HG03103 (cell line): ENCODE measurements around the gene ROBO4.

ENCODE experiments used
- ATAC-seq: cut with Tn5 transposase; IDR thresholded peaks from one replicate; pipeline ENCODE4 v1.9.1; 2021; ENCODE audit warnings: low read depth; ENCODE audit not compliant: unreplicated experiment

Gene ROBO4

DNA sequence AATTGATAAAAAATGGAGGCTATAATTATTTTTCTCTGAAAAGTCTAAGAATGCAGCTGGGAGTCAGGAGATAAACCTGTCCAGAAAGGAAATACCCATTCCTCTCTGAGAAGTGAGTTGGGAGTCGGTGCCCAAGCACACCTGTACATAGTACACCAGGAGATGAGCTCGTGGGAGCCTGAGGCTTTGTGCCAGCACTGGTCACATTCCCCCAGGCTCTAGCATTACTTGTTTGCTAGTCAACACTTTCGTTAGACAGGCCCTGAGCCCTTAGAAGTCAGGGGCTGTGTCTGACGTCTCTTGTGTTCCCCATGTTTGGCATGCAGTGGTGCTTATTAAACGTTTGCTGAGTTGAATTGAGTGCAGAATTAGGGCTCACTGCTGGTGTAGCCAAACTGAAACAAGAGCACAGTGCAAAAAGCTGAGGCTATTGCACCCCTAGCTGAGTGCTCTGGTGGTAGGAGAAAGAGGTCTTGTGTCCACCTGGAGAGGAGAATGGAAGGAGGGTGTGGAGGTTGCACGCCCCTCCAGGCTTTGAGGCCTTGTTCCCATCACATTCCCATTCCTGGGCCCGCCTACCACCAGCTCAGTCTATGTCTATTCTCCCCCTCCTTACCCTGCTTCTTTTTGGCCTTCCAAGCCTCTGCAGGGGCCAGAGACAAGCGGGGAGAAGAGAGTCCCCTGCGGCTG lies 6.8 kb downstream of the ROBO4 start:
- ATAC-seq = no peak

DNA sequence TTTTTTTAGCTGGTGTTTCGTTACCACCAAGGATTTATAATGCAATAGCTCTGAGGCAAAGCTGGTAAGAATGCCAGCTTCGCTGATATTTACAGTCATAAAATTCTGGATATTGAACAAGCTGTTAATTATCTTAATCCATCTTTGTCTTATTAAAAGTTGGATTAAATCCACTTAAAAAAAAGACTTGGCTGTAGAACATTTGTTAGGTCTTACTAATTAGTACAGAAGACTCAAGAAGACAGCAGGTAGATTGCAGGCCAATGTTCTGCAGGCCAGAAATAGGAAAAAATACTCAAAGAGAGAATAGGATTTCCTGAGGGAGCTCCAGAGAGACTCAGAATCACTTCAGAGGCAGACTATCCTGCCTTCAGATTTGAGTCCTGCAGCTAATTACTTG lies 7.5 kb downstream of the ROBO4 start:
- ATAC-seq = no peak

DNA sequence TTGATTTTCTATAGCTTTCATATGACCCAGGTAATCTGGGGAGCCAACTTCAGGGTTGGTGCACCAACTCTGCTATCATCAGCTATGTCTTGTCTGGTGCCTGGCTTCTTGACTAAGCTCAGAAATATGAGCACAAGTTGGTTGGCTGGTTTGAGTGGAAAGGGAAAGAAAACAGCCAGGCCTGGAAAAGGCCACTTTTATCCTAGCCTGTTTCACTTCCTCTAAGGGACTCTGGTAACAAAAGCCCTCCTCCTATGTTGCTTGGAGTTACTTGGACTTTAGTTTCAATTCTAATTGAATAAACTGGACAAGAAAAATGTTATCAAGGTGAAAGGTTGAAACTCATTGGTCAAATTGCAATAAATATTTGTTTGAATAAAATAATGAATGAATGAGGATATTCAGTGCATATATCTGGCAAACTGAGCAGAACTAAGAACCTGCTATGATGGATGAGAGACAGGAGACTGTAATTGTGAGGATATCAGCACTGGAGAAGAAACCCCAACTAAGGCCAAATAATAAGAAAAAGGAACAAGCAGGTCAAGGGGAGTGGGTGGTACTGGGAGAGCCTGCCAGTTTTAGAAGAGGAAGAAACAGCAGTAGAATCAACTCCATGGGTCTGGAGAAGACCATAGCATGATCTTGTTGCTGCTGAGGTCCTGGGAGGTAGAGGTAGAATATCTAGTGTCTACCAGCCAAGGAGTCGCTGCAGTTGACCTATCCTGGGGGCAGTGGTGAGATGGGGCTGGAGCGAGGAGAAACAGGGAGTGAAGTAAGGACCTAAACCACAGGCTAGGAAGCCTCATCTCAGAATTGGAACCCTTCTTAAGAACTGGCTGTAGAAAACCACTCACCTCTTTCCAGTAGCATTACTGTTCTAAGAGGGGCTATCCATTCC lies 8.2 kb downstream of the ROBO4 start:
- ATAC-seq = no peak

GRCh38 chr11:124887667-124888013 lies 10.0 kb downstream of the ROBO4 start:
- ATAC-seq = no peak

DNA sequence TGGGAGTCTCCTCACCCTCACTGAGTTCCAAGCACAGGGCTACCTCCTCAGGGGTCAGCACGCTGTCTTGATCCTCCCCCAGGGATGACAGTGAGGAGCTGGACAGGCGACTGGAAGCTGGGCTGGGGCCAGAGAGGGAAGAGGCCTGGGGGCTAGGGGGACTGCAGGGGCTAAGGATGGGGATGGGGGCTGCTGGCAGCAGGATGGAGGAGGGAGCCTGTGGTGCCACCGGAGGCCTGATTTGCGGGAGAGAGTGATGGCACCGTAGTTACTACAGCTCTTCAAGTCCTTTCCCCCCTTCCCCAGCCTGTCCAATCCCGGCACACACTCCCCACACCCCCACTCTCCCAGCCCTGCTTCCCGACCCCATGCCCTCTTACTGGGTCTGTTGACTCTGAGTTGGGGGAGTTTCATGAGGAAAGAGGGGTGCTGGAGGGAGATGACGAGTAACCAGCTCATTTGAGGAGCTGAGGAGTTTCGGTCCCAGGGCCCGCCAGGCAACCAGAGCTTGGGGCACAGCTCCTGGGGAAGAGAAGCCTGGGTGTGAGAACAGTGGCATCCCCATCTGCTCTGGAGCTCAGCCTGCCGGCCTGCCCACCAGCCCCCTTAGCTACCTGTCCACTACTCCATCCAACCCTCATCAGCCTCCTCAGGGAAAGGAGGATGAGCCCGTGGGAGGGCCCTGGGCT lies 10.5 kb downstream of the ROBO4 start:
- no peak for ATAC-seq

GRCh38 chr11:124886476-124886875 lies 11.2 kb downstream of the ROBO4 start:
- no peak for ATAC-seq

GRCh38 chr11:124884869-124885479 lies 12.7 kb downstream of the ROBO4 start:
- no peak for ATAC-seq

DNA sequence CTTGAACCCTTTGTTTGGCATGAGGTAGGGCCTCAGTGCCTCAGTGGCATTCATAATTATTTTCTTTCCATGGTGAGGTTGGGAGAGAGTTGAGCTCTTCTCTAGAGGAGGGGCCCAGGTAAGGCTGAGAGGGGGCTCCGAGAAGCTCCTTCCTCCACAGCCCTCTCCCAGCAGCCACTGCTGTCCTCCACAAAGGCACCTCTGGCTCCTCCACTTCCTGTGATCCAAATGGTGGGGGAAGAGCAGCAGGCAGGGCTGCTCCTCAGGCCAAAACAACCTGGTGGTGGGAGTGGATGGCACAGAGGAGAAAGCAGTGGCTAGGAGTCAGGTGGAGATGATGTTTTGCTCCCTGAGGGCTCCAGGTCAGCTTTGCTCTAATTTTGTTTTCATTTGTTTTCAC lies 13.3 kb downstream of the ROBO4 start:
- ATAC-seq = no peak

DNA sequence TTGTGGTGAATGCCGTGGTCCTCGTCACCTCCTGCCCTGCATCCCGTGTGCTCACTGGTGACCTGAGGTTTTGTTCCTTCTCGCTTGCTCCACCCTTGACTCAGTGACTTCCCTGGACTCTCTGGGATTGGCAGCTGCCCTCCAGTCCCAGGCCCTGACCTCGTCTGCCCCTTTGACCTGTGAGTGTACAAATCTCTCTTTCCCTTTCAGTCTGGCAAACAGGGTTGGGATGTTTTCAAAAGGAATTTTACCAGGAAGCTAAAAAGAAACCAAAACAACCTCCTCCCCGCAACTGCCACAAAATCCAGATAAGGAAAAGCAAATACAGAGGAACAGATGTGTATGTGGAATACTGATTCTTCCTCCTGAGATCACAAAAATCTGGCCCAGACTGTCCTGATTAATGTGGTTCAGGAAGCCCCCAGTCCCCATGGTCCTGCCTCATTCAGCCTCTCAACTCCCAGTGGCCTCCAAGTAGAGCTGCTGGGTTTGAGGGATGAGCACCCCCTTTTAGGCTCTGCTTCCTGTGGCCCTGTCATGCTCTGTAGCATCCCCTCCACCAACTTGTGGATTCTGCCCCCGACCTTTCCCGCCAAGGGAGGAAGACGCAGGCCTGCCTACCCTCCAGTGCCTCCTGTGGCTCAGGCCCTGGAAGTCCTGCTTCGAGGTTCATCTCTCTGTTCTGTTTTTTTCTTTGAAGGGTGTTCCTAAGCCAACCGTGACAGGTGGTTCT lies 15.2 kb downstream of the ROBO4 start:
- ATAC-seq = no peak

GRCh38 chr11:124880958-124881357 lies 16.7 kb downstream of the ROBO4 start:
- ATAC-seq = no peak

DNA sequence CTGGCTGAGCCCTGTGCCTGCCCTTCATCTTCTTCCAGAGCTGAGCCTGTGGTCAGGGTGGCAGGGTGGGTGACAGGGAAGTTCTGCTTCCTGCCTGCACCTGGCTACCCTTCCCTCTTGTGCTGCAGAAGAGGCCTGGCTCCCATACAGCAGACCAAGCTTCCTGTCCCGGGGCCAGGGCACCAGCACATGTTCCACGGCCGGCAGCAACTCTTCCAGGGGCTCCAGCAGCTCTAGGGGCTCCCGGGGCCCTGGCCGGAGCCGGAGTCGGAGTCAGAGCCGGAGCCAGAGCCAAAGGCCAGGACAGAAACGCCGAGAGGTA lies 17.4 kb downstream of the ROBO4 start:
- ATAC-seq = no peak

- no peak for ATAC-seq
These were observed 18.0 kb downstream of the ROBO4 start for GRCh38 chr11:124879493-124880289.

DNA sequence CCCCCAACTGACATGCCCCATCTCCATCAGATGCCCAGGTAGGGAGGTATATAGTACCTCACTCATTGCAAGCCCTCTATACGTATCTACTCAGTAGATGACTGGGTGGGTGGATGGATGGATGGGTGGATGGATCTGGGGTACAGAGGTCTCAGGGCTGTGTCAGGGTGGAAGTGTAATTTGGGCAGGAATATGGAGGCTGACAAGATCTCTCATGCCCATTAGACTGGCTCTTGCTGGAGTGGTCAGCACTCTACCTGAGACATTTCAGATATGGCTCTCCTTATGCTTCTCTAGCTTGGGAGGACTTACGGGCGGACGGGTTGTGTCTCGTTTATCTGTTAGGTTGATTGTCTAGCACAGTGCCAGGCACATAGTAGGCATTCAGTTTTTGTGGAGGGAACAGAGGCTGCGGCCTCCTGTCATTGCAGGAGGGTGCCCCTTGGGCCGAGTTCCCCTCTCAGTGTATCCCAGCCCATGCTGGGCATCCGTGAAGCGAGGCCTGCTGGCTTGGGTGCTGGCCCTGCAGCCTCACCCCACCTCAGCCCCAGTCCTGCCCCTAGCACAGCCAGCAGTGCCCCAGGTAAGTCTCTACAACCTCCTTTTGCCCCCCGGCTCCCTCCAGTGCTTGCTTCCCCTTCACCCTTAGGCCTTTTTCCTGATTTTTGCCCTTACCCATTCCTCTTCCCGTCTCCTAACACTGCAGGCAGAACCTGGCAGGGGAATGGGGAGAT lies 18.7 kb downstream of the ROBO4 start:
- no peak for ATAC-seq

GRCh38 chr11:124877910-124878758 lies 19.5 kb downstream of the ROBO4 start:
- no peak for ATAC-seq

- ATAC-seq = no peak
These were observed 20.1 kb downstream of the ROBO4 start for GRCh38 chr11:124877631-124877909.

GRCh38 chr11:124876818-124877630 lies 20.6 kb downstream of the ROBO4 start:
- no peak for ATAC-seq

DNA sequence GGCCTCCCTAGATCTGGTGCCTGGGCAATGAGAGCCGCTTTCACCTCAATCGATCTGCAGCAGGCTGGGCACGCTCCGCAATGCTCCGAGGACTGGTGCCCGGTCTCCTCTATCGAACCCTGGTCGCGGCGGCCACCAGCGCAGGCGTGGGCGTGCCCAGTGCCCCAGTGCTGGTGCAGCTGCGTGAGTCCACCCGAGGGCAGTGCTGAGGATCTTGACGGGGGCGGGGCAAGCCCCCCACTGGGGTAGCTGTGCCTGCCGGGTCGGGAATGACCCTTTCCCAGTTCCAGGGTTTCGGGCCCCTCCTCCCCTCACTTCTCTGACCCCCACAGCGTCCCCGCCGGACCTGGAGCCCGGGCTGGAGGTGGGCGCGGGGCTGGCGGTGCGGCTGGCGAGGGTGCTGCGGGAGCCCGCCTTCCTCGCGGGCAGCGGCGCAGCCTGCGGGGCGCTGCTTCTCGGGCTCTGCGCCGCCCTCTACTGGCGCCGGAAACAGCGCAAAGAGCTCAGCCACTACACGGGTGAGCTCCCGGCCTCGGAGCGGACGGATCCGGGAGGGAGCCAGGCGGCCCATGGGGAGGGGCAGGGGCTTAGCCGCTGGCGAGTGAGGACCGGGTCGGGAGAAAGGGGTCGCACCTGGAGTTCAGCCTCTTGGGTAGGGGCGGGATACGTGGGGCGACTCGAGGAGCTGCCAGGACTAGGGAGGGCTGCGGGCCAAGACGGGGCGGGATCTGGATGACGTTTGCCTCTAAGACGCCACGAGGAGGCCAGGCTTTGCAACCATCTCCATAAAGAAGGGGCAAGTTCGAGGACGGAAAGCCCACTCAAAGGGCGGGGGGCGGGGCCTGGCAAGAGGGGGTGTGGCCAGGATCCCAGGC lies 21.5 kb downstream of the ROBO4 start:
- ATAC-seq = peak; percentile 92
